ENCODE data around the gene FBXO21.

GRCh38 chr12:117120787-117121186, 69.5 kb downstream of the FBXO21 start:
- TF ChIP-seq POLR2AphosphoS5 (IDR thresholded peaks at IDR 0.05) (no peak), POLR2A (IDR thresholded peaks at IDR 0.05) (no peak), CTCF (IDR thresholded peaks at IDR 0.05) (no peak)
